Panc1 (cell line): ENCODE data around the gene ACE2.

Experiments
- CTCF ChIP-seq: fragments of 450-650 bp; IDR thresholded peaks from 2 replicates; pipeline ENCODE4 v1.5.1; 2017; ENCODE audit warnings: mild to moderate bottlenecking
- SIN3A ChIP-seq: IDR thresholded peaks from 2 replicates; pipeline ENCODE4 v1.6.1; 2012; ENCODE audit warnings: low read depth, mild to moderate bottlenecking, low read length, moderate library complexity, borderline replicate concordance; ENCODE audit not compliant: insufficient read depth

- no peak for TF ChIP-seq CTCF
- no peak for TF ChIP-seq SIN3A
These were observed 78.3 kb downstream of the ACE2 start for GRCh38 chrX:15522464-15522863.
